ENCODE data around the gene PPP1R9A. TPM values are rescaled to one million over a fixed set of nuclear protein-coding genes. Genes with fewer than 3 reads are reported as not detected.

The PPP1R9A gene
- total RNA-seq = 42.8 TPM
- long read RNA-seq, partial matches to known transcripts = 10 of 34 reads
- long read RNA-seq, other reads (novel, unspliced or antisense) = 23 of 34 reads

DNA sequence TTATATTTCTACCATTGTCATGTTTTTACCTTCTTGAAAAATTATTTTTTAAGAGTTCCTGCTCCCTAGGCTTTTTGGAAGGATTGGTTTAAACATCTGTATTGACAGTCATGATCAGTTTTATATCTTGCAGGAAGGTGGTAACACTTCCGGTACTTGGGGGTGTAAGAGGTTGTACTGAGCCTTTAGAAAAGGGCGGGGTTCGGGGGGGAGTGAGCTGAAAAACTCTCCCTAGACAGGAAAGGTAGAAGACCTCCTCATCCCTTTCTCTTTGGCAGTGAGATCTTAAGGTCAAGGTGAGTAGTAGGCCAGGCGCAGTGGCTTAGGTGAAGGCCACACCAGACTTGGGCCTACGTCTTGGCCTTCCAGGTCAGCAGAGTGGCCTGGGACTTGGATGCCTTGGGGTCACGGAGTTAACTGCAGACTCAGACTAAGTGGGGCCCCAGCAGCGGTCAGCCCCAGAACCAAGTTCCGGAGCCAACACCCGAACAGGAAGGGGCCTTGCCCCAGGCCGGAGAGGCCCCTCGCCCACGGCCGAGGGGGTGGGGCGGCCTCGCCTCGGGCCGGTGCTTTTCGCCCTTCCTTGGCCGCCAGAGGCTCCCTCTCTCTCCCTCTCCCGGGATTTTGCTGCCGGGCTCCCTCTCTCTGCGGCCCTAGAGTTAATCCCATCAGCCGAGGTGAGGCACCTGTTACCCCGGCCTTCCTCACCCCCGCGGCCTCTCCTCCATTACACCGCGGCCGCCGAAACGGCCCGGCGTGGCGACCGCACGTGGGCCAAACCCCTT is at the start of gene PPP1R9A:
TSS of gene PPP1R9A (plus strand) at position 569 of the 785 bp plus-strand sequence. CDS start 2,520 bp downstream, outside the sequence.
- intact Hi-C loops (cut with DNase I) = loop anchor here (5.0 to 10.0 kb wide), 3 partner anchors 140 to 462 kb away; no protein-coding TSS in a partner anchor
- DNase-seq (ENCODE audit: low spot score) = peak; percentile 75

DNA sequence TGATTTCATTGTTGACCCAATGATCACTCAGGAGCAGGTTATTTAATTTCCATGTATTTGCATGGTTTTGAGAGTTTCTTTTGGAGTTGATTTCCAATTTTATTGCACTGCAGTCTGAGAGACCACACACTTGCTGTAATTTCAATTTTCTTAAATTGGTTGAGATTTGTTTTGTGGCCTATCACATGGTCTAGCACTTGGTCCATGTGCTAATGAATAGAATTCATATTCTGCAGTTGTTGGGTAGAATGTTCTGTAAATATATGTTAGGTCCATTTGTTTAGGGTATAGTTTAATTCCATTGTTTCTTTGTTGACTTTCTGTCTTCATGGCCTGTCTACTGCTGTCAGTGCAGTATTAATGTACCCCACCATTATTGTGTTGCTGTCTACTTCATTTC is 36.3 kb upstream of the PPP1R9A start:
- no peak for DNase-seq (ENCODE audit: low spot score)

DNA sequence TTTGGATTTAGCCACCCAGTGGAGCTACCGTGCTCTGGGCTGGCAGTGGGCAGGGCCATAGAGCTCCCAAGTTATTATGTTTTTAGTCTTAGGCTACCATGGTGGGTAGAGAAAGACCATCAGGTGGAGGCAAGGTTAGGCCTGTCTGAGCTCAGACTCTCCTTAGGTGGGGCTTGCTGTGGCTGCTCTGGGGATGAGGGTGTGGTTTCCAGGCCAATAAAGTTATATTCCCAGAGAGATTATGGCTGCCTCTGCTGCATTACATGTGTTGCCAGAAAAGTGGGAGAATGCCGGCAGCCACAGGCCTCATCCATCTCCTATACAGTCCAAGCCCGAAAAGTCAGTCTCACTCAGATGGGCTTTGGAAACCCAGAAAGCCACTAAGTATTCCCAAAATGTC is 34.2 kb upstream of the PPP1R9A start:
- intact Hi-C loops (cut with DNase I) = no loop called here
- no peak for DNase-seq (ENCODE audit: low spot score)

More for the DNA sequence above, 36.3 kb upstream of the PPP1R9A start:
- intact Hi-C loops (cut with DNase I) = no loop called here

GRCh38 chr7:94874036-94874785 is 33.2 kb upstream of the PPP1R9A start:
- DNase-seq (ENCODE audit: low spot score) = no peak
- intact Hi-C loops (cut with DNase I) = no loop called here

DNA sequence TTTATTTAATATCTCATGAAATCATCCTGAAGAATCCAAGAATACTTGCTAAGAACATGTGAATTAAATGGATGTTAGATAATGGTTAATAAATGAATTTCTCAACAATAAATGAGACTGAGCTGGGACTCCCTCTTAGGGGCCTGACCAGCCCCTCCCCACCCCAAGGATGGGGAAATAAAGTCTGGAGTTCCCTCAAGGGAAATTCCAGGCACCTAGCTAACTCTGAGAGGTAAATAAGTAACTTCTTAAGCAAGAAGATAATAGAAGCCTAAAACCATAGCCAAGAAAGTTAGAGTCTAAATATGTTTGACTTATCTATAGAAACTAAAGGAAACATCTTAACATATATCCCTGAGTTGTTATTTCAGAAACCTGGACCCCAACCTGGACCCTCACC is 32.2 kb upstream of the PPP1R9A start:
- no peak for DNase-seq (ENCODE audit: low spot score)
- intact Hi-C loops (cut with DNase I) = no loop called here

- DNase-seq (ENCODE audit: low spot score) = no peak
- intact Hi-C loops (cut with DNase I) = no loop called here
Observed at GRCh38 chr7:94877731-94878670, 29.4 kb upstream of the PPP1R9A start.

DNA sequence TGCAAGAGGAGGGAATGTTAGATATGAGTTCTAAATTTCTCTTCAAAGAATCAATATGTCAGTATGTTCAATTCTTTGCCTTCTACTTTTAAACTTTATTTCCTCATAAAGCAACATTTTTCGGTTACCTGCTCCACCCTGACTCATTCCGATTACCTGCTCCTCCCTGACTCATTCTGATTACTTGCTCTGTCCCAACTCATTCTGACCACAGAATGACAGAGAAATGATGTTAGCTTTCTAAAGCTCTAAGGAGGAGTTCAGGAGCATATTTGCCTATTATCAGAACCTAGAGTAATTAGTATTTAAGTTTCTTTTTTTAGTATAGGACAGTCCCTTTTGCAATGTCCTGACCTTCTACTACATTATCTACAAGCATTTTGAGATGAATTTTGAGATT is 24.5 kb upstream of the PPP1R9A start:
- no peak for DNase-seq (ENCODE audit: low spot score)
- intact Hi-C loops (cut with DNase I) = no loop called here

DNA sequence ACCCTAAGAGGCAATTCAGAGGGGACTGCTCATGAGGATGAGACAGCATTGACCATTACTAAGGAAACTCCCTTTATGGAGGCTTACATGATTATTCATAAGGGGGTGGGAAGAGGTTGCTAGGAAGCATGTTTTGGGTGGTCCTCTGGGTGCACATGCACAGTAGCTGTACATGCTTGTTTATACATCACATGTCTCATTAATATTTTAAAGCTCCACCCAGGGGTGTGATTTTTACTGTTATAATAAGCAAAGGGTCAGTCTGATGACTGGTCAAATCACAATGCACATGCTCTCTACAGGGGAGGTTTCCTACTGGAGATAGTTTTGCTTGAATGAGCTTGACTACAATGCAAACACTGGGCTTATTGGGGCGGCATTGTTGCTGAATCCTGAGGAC is 23.8 kb upstream of the PPP1R9A start:
- DNase-seq (ENCODE audit: low spot score) = no peak
- intact Hi-C loops (cut with DNase I) = no loop called here

GRCh38 chr7:94888551-94888950 is 18.8 kb upstream of the PPP1R9A start:
- no peak for DNase-seq (ENCODE audit: low spot score)
- intact Hi-C loops (cut with DNase I) = no loop called here

DNA sequence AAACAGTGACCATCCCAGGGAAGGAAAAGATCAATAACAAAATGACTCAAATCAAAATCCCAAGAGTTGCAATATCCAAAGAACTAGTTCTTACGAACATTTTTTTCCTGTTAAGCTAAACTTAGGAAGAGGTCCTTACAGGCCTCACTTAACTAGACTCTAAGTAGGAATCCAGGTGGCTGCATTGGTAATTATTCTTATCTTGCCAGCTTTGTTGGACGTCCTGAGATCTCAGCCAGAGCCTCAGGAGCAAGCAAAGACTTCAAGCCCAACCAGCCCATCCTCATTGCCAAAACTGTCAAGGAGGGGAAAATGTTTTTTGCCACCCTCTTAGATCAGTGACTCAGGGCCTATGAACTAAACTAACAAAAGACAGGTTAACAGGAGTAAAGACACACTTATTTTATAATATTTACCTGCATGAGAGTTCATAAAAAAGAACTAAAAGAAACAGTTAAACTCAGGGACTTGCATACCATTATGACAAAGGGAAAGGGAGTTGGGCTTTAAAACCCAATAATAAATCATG is 18.3 kb upstream of the PPP1R9A start:
- DNase-seq (ENCODE audit: low spot score) = no peak
- intact Hi-C loops (cut with DNase I) = no loop called here

GRCh38 chr7:94890216-94890615 is 17.2 kb upstream of the PPP1R9A start:
- intact Hi-C loops (cut with DNase I) = no loop called here
- DNase-seq (ENCODE audit: low spot score) = no peak

DNA sequence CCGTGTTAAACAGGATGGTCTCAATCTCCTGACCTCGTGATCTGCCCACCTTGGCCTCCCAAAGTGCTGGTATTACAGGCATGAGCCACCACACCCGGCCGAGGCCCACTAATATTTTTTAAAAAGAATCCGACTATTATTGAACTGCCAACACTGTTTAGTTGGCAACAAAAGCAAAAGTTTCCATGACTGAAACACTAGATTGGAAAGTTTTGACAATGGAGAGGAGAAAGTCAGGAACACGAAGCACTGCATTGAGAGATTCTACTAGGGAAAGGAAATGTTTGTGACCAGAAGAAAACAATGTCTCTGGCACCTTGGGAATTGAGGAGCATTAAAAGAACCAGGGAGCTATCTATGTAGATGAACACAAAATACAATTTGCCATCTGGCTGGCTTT is 13.7 kb upstream of the PPP1R9A start:
- intact Hi-C loops (cut with DNase I) = no loop called here
- no peak for DNase-seq (ENCODE audit: low spot score)

GRCh38 chr7:94897541-94897940 is 9.9 kb upstream of the PPP1R9A start:
- intact Hi-C loops (cut with DNase I) = no loop called here
- no peak for DNase-seq (ENCODE audit: low spot score)

DNA sequence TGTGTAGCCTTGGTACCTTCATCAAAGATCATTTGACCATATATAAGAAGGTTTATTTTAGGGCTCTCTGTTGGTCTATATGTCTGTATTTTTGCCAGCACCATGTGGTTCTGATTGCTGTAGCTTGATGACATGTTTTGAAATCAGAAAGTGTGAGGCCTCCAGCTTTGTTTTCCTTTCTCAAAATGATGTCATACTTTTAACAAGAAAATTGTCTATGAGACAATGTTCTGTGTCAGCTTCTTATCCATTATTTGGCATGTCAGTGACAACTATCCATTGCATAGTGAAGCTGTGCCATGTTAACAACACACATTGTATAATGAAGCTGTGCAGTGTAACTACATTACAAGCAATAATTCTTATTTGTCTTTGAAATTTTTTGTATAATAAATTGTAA is 9.1 kb upstream of the PPP1R9A start:
- no peak for DNase-seq (ENCODE audit: low spot score)
- intact Hi-C loops (cut with DNase I) = no loop called here

DNA sequence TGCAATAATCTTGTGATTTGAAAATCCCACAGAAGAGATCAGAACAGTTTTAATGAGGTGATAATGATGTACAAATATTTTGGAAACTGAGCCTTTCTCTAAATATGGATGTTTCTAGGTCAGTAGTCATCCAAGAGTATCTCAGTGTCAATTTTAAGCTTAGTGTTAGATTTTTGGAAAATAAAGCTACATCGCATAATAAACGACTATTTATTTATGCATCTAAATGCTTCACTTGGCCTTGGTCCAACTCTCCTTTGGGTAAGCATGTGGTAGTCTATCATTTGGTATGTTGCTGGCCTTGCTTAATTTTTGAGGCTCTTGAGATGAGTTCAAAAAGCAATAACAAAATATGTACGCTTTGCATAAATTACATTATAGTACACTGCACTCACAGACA is 5.4 kb upstream of the PPP1R9A start:
- intact Hi-C loops (cut with DNase I) = loop anchor here (10.0 kb wide), 1 partner anchor 457 kb away; no protein-coding TSS in a partner anchor
- DNase-seq (ENCODE audit: low spot score) = no peak

- intact Hi-C loops (cut with DNase I) = loop anchor here (10.0 kb wide), 1 partner anchor 459 kb away; no protein-coding TSS in a partner anchor
- DNase-seq (ENCODE audit: low spot score) = no peak
Observed at GRCh38 chr7:94903971-94904370, 3.4 kb upstream of the PPP1R9A start.

DNA sequence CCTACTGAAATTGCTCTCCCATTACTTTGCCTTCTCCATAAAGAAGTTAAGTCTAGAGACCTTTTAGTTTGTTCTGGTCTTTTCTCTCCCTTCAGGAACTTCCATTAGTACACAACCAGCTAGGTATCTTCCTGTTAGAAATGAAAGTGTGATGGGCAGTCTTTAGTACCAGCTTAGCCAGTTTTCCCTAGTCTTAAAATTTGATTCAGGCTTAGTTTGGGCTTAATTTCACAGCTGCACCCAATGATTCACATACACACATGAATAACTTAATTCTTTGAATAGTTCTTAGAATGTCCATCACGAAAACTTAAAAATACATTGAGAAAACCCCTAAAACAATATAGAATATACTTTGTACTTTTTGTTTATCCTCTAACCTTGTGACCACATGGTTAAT is 2.4 kb upstream of the PPP1R9A start:
- no peak for DNase-seq (ENCODE audit: low spot score)
- intact Hi-C loops (cut with DNase I) = loop anchor here (5.0 to 10.0 kb wide), 3 partner anchors 142 to 460 kb away; no protein-coding TSS in a partner anchor

- DNase-seq (ENCODE audit: low spot score) = no peak
- intact Hi-C loops (cut with DNase I) = loop anchor here (5.0 to 10.0 kb wide), 3 partner anchors 141 to 461 kb away; no protein-coding TSS in a partner anchor
Observed at GRCh38 chr7:94906065-94906851, 1.1 kb upstream of the PPP1R9A start.

Measured in cardiac septum (tissue), 1 donor.